ENCODE data around the gene CCDC187. TPM values are rescaled to one million over a fixed set of nuclear protein-coding genes. Genes with fewer than 3 reads are reported as not detected.
A peak's percentile ranks its signal among the peaks of the same experiment; 100 is the strongest.

CCDC187 gene
- total RNA-seq, 1 experiment from 2014 or later = 2.7 TPM

- Histone ChIP-seq H2AFZ (no peak overlapping the region), H3K4me1 (replicated peaks; ENCODE audit: insufficient read depth) (peaks cover 10% of the 10 kb centered on the region), H3K4me2 (no peak overlapping the region), H3F3A (ENCODE audit: insufficient read depth, low read depth) (peaks cover 6% of the 10 kb centered on the region; the same call in 1 of the 2 replicates), H3K36me3 (ENCODE audit: low read depth) (no peaks in the 10 kb centered on the region), H3K9me2 (ENCODE audit: insufficient read depth) (no peaks in the 10 kb centered on the region), H3K4me3 (no peak overlapping the region), H3K9me3 (ENCODE audit: insufficient read depth, low read depth) (no peaks in the 10 kb centered on the region), H3K27me3 (ENCODE audit: insufficient read depth, low read depth) (peaks cover 7% of the 10 kb centered on the region; the same call in 1 of the 2 replicates), H3K79me2 (ENCODE audit: low read depth) (no peaks in the 10 kb centered on the region), H3K27ac (no peak overlapping the region), H4K20me1 (ENCODE audit: insufficient read depth) (no peaks in the 10 kb centered on the region)
- intact Hi-C loops (cut with micrococcal nuclease; ENCODE audit: unreplicated experiment) = loop anchor here (5.0 to 10.0 kb wide), 2 partner anchors 58 to 321 kb away; partner anchors contain the start of gene CARD9
- ChIA-PET POLR2A (ENCODE audit: unreplicated experiment) (no interaction called here), CTCF (no interaction called here)
- no peak for TF ChIP-seq EZH2 (IDR thresholded peaks at IDR 0.05; ENCODE audit: low read depth)
- DNase-seq = no peak
- BruUV-seq (replicated peaks) = no TSS peak
Measured at GRCh38 chr9:136314056-136314416, 10.1 kb upstream of the CCDC187 start.

GRCh38 chr9:136313111-136314055, 9.5 kb upstream of the CCDC187 start:
- H3K36me3 ChIP-seq (ENCODE audit: low read depth) = no peaks in the 10 kb centered on the region
- H3K4me1 ChIP-seq (replicated peaks; ENCODE audit: insufficient read depth) = peaks cover 10% of the 10 kb centered on the region
- ChIA-PET CTCF (interaction anchor here (0.6 to 1.0 kb wide), 3 partner anchors 10 to 312 kb away, joined by 3 to 4 read pairs (median 3); no protein-coding TSS in a partner anchor), POLR2A (ENCODE audit: unreplicated experiment) (no interaction called here)
- H3K27ac ChIP-seq = no peak overlapping the region
- no peak for DNase-seq
- no peaks in the 10 kb centered on the region for H3K9me3 ChIP-seq (ENCODE audit: insufficient read depth, low read depth)
- no peak overlapping the region for H3K4me2 ChIP-seq
- H3K79me2 ChIP-seq (ENCODE audit: low read depth) = no peaks in the 10 kb centered on the region
- TF ChIP-seq EZH2 (IDR thresholded peaks at IDR 0.05; ENCODE audit: low read depth) (no peak), CTCF (conservative IDR thresholded peaks at IDR 0.05) (no peak)
- BruUV-seq (replicated peaks) = no TSS peak
- intact Hi-C loops (cut with micrococcal nuclease; ENCODE audit: unreplicated experiment) = loop anchor here (2.0 to 10.0 kb wide), 3 partner anchors 59 to 321 kb away; partner anchors contain the start of gene CARD9
- peaks cover 11% of the 10 kb centered on the region for H3F3A ChIP-seq (ENCODE audit: insufficient read depth, low read depth)
- no peak overlapping the region for H3K4me3 ChIP-seq
- no peaks in the 10 kb centered on the region for H3K9me2 ChIP-seq (ENCODE audit: insufficient read depth)
- no peaks in the 10 kb centered on the region for H4K20me1 ChIP-seq (ENCODE audit: insufficient read depth)
- no peak overlapping the region for H2AFZ ChIP-seq
- peaks cover 7% of the 10 kb centered on the region; the same call in 1 of the 2 replicates for H3K27me3 ChIP-seq (ENCODE audit: insufficient read depth, low read depth)

- H4K20me1 ChIP-seq (ENCODE audit: insufficient read depth) = no peaks in the 10 kb centered on the region
- peaks cover 17% of the 10 kb centered on the region for H3F3A ChIP-seq (ENCODE audit: insufficient read depth, low read depth)
- H3K9me2 ChIP-seq (ENCODE audit: insufficient read depth) = no peaks in the 10 kb centered on the region
- H3K4me3 ChIP-seq = no peak overlapping the region
- BruUV-seq (replicated peaks) = no TSS peak
- TF ChIP-seq EZH2 (IDR thresholded peaks at IDR 0.05; ENCODE audit: low read depth) = no peak
- TF ChIP-seq CTCF (conservative IDR thresholded peaks at IDR 0.05) = peak; percentile 77
- peak in 1 of 2 experiments; percentile 69 for DNase-seq
- H3K36me3 ChIP-seq (ENCODE audit: low read depth) = no peaks in the 10 kb centered on the region
- POLR2A ChIA-PET (ENCODE audit: unreplicated experiment) = no interaction called here
- H3K79me2 ChIP-seq (ENCODE audit: low read depth) = no peaks in the 10 kb centered on the region
- H2AFZ ChIP-seq = no peak overlapping the region
- intact Hi-C loops (cut with micrococcal nuclease; ENCODE audit: unreplicated experiment) = loop anchor here (1.0 to 10.0 kb wide), 4 partner anchors 60 to 322 kb away; partner anchors contain the start of genes CARD9 and SNAPC4
- no peaks in the 10 kb centered on the region for H3K9me3 ChIP-seq (ENCODE audit: insufficient read depth, low read depth)
- no peak overlapping the region for H3K4me2 ChIP-seq
- peaks cover 10% of the 10 kb centered on the region for H3K4me1 ChIP-seq (replicated peaks; ENCODE audit: insufficient read depth)
- H3K27ac ChIP-seq = no peak overlapping the region
- H3K27me3 ChIP-seq (ENCODE audit: insufficient read depth, low read depth) = peaks cover 7% of the 10 kb centered on the region; the same call in 1 of the 2 replicates
- CTCF ChIA-PET = interaction anchor here (0.8 to 1.0 kb wide), 2 partner anchors 11 to 313 kb away, joined by 3 to 4 read pairs; no protein-coding TSS in a partner anchor
Measured at GRCh38 chr9:136312436-136312835, 8.5 kb upstream of the CCDC187 start.
